GM18870 (cell line): Measurements from ENCODE around the gene CHPF.

ENCODE experiments used
- ATAC-seq: cut with Tn5 transposase; IDR thresholded peaks from one replicate; pipeline ENCODE4 v1.9.1; 2021; ENCODE audit warnings: moderate library complexity; ENCODE audit not compliant: unreplicated experiment

The CHPF gene

DNA sequence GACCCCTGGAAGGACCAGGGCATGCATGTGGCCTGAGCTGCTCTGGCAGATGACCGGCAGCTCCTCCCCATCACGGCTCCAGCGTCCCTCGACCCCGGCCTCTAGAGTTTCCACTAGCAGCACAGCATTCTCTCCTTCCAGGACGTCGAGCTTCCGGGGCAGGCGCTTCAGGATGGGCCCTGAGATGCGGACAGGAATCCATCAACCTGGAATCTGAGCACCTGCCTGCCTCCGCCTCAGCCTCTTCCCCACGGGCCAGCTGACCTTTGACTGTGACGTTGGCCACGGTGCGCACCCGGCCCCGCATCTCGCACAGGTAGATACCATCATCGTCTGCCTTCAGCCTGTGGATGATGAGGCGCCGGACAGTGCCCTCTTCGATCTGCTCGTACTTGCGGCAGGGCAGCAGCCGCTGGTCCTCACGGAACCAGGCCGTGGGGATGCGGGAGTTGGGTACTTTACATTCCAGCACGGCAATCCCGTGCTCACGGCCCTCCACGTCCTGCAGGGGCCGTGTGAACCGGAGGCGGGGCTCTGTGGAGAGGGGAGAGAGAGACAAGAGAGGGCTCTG is 24.3 kb upstream of the CHPF start:
- no peak for ATAC-seq

DNA sequence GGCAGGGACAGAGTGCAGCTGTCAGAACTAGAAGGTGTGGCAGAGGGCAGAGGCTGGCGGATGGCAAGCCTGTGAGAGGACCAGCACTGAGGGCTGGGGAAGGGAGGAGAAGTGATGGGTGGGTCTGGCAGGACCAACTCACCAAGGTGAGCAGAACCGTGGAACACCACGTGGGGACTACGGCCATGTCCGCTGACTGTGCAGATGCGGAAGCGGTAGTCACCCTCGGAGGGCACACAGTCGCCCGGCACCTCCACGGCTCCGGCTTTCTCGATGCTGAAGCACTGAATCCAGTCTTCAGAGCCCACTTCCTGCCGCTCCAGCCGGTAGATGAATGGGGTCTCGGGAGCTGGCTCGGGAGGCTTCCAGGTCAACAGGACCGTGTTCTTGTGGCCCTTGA is 23.5 kb upstream of the CHPF start:
- no peak for ATAC-seq

GRCh38 chr2:219566640-219567039 is 23.0 kb upstream of the CHPF start:
- ATAC-seq: no peak

GRCh38 chr2:219565130-219566080 is 21.8 kb upstream of the CHPF start:
- no peak for ATAC-seq

DNA sequence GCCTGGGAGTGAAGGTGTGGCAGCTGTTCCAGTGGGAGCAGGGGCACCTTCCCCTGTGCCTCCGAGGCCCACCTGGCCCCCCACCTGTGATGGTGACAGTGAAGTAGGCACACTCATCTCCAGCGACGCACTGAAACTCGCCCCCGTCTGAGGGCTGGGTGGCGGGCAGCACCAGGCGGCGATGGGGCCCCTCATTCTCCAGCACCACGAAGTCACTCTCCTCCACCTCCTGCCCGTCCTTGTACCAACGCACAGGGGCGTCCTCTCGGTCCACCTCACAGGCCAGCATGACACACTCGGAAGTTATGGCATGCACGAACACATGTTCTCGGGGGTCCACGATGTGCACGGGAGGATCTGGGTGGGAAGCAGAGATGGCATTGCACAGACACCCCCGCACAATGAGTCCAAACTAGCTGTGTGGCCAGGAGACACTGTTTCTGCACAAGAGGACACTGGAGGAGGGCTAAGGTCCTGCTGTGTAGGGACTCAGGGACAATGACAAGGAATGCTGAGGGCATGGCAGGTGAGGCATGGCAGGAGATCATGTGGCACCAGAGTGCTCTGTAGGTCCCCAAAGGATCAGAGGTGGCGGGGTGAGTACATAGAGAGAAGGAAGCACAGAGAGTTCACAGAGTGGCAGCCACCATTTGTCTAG is 19.8 kb upstream of the CHPF start:
- ATAC-seq: no peak

- ATAC-seq: no peak
These were observed 18.7 kb upstream of the CHPF start for GRCh38 chr2:219562049-219563020.

DNA sequence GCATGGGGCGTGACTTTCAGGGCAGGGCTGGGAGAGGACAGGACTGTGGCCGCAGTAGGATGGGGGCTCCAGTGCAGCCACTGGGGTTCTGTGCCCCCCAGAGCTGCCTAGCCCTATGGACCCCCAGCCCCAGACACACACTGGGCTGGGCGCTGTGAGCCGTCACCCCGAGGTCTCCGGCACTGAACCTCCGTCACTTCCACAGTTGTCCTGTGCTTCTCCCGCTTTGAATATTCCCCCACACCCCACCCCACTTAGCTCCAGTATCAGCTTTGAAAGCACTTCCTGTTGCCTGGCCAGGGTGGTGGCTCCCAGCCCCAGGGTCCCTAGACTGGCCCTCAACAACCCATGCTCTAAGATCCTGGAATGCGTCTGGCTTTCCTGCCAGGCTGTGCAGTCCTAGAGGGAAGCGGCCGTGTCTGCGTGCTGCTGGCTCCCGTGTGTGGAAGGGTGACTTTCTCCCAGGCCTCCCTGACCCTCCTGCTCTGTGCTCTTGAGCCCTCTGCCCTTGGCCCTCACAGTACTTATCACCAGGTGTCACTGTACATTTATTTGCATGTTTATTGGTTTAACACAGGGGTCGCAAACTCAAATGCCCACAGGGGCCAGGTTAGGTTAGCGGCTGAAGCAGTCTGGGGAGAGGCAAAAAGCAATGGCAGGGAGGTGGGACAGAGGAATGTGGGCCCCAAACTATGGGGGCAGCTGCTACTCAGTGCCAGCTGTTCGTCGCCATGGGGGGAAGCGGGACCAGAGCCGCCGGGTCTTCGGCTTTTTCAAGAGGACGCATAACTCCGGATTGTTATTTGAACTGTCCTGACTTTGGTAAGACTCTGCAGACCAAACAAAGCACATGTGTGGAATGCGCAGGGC is 17.8 kb upstream of the CHPF start:
- ATAC-seq: no peak

DNA sequence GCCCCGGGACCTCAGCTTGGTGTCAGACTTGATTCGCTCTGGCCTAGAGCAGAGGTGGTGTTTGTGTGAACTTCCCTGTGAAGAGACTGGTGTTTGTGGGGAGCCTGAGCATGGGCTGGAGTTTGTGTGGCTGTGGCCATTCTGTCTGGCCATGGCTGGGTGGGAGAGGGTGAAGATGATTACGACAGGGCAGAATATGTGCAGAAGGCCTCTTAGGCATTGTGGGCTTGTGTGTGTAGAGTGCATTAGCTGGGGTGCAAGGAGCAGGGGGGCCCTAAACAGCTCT is 17.2 kb upstream of the CHPF start:
- ATAC-seq: no peak

- no peak for ATAC-seq
These were observed 16.7 kb upstream of the CHPF start for GRCh38 chr2:219560037-219560892.

- ATAC-seq: no peak
These were observed 15.7 kb upstream of the CHPF start for GRCh38 chr2:219559156-219559915.

- no peak for ATAC-seq
These were observed 14.5 kb upstream of the CHPF start for GRCh38 chr2:219557791-219558785.

DNA sequence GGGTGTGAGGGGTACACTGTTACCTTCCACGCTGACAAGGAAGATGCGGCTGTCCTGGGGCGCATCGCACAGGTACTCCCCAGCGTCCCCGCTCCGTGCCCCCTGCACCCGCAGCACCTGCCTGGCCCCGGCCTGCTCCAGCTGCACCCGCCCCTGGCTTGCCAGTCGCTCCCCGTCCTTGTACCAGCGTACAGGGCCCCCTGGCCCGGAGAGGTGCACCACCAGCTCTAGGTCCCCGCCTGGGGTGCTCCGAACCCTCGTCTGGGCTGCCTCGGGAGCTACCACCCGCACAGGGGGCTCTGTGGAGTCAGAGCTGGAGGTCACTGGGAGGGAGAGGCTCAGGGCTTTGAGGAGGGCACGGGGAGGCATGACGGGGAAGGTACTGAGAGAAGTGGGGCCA is 13.7 kb upstream of the CHPF start:
- ATAC-seq: no peak

- no peak for ATAC-seq
These were observed 12.8 kb upstream of the CHPF start for GRCh38 chr2:219556413-219556812.

- no peak for ATAC-seq
These were observed 12.3 kb upstream of the CHPF start for GRCh38 chr2:219555956-219556355.

- no peak for ATAC-seq
These were observed 10.7 kb upstream of the CHPF start for GRCh38 chr2:219554350-219554749.

DNA sequence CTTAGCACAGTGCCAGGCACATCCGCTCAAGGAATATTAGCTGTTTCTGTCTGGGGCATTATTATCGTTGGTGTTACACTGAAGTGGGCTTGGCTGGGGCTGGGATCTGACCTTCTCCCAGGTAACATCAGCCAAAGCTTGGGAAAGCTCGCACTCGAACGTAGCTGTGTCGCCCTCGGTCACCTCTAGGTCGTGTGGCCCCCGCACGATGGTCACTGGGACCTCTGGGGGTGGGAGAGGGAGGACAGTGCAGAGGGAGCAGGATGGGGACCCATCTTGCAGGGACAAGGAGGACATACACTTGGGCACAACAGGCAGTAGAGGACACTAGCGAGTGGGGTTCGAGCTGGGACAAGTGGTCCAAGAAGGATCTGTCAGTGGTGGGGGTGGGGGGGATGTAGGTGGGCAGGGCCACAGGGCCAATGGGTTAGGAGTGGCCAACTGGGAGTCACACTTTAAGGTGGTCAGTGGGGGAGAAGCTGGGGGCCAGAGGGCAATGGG is 9.9 kb upstream of the CHPF start:
- ATAC-seq: no peak

DNA sequence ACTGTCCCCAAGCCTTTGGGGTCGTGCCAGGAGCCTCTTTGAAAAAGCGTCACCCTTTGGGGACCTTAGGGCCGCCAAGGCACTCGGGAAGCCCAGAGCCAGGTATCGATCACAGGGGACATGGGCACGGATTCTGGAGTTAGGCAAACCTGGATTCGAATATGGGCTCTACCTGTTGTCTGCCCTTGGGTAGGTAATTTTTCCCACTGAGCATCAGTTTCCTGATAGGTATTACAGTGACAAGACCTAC is 9.5 kb upstream of the CHPF start:
- no peak for ATAC-seq
